GM18511 (cell line): ENCODE measurements around the gene PFN3.

Source experiments
- ATAC-seq: cut with Tn5 transposase; IDR thresholded peaks from one replicate; pipeline ENCODE4 v1.9.1; 2021; ENCODE audit warnings: mild to moderate bottlenecking, moderate library complexity; ENCODE audit not compliant: unreplicated experiment

Gene PFN3

DNA sequence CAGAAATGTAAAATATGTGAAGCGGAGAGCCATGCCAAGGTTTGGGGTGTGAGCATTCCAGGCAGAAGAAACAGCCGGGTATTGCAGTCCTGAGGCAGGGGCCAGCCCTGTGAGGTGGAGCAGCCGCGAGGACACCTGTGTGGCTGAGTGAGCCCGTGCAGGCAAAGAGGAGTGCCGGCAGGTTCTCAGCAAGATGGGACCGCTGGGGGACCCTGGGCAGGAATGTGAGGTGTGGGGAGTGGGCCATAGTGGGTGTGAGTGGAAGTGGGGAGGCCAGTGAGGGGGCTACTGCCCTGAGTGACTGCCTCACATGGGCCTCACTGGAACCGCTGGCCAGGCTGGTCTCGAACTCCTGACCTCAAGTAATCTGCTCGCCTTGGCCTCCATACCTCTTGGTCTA, 38.0 kb upstream of the PFN3 start:
- no peak for ATAC-seq

DNA sequence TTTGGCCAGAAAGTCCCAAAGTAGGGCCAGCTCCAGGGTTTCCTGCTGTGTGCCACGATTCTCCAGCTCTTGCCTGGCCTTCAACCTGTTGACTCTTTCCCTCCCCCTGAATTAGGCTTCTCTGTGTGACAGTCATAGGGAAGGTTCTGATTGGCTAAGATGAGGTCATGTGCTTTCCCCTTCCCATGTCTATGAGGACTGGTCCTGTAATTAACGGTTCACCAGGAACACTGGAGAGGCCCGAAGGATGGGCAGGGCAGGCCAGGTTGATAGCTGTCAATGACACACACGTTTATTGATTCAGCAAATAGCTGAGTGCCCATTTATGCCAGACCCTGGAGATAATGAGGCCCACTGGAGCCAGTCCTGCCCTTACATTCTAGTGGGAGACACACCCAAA, 37.2 kb upstream of the PFN3 start:
- ATAC-seq: no peak

DNA sequence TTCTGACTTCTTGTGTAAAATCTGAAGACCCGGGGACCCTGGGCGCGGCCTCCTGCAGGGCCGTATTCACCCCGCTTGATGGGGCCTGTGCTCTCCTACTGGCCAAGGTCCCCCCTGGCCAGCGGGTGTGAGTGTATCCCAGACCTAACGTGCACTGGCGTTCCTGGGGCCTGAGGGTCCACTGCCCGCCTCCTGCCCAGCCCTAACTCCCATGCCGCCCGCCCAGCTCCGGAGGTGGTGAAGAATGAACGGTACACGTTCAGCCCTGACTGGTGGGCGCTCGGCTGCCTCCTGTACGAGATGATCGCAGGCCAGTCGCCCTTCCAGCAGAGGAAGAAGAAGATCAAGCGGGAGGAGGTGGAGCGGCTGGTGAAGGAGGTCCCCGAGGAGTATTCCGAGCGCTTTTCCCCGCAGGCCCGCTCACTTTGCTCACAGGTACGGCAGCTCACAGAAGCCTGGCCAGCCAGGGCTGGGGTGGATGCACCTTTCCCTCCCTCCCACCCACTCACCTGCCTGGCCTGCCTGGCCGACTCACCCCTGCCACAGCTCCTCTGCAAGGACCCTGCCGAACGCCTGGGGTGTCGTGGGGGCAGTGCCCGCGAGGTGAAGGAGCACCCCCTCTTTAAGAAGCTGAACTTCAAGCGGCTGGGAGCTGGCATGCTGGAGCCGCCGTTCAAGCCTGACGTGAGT, 35.5 kb upstream of the PFN3 start:
- no peak for ATAC-seq

DNA sequence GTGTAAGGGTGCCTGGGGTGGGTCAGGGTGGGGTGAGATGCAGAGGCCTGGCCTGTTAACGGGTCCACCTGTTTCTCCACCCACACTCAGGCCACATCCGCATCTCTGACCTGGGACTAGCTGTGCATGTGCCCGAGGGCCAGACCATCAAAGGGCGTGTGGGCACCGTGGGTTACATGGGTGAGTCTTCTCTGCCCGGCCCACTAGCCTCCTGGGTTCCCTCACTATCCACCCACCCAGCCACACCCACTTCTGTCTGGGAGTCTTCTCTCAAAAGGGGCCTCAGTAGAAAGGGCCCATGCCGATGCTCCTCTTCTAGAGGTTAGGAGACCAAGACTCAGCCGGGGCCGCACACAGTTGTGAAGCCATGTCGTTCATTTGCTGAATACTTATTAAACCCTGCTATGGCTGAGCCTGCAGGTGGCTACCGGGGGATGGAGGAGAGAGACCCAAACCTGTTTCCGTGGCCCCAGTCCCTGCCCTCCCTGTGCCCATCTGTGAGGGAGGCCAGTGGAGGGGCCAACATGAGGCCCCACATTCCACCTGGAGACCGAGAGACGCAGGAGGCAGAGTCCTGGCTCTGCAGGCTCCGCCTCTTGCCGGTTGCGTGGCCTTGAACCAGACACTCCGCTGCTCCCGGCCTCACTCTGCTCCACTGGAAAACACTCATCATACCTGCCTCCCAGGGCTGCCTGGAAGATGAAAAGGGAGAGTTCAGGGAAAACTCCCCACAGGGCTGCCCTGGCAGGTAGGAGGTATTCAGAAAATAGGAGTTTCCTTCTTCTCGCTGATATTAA, 34.7 kb upstream of the PFN3 start:
- no peak for ATAC-seq

DNA sequence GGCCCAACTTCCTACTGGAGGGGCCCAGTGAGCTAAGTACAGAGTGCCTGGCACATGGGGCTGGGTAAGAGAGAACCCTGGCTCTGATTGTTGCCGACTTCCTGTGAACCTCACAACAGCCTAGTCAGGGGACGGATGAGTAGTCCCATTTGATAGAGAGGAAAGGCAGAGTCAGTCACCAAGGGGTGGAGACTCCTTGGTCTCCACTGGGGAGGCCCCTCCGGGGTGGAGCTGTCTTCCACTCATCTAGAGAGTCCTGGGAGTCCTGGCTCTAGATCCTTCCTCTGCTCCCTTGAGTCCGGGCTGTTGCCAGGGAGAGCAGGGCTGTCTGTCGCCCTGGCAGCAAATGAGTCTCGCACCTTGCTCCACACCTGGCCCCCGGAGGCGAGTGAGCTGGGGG, 34.0 kb upstream of the PFN3 start:
- ATAC-seq: no peak

DNA sequence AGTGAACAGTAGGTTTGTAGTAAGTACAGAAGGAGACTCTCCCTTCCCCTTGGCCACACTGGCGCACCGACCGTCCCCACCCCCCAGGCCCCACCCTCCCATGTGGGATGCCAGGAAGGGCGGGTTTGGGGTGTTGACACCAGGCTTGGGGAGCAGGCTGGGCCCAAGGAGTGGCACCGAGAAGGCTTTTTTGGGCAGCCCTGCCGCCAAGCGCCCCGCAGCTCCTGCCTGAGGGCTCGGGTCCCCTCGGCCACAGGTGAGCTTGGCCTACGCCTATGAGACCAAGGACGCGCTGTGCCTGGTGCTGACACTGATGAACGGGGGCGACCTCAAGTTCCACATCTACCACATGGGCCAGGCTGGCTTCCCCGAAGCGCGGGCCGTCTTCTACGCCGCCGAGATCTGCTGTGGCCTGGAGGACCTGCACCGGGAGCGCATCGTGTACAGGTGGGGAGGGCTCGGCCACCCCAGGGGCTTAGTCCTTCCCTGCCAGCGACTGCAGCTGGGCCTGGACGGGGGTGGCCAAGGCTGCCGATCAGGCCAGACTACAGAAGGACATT, 33.3 kb upstream of the PFN3 start:
- ATAC-seq: no peak

DNA sequence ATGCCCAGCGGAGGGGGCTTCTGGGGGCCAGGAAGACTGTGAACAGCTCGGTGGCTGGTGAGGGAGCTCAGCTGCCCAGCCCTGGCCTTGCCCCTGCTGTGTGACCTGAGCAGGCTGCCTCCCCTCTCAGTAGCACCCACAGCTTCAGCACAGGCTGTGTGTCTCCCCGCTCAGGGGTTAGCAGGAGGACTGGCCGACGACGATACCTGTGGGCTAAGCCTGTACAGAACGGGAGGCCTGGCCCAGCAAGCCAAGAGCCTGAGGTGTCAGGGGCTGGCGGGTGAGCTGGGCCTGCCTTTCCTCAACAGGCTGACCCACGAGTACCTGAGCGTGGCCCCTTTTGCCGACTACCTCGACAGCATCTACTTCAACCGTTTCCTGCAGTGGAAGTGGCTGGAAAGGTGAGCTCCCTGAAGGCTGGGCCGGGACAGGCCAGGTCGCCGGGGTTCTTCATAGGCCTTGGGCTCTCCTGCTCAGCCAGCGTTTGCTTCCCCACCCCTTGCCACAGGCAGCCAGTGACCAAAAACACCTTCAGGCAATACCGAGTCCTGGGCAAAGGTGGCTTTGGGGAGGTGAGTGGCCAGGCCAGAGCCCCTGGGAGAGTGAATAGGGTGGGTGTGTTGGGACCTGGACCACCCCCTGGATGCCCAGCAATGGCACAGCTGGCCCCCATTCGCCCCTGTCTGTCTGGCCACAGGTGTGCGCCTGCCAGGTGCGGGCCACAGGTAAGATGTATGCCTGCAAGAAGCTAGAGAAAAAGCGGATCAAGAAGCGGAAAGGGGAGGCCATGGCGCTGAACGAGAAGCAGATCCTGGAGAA, 32.6 kb upstream of the PFN3 start:
- ATAC-seq: no peak

DNA sequence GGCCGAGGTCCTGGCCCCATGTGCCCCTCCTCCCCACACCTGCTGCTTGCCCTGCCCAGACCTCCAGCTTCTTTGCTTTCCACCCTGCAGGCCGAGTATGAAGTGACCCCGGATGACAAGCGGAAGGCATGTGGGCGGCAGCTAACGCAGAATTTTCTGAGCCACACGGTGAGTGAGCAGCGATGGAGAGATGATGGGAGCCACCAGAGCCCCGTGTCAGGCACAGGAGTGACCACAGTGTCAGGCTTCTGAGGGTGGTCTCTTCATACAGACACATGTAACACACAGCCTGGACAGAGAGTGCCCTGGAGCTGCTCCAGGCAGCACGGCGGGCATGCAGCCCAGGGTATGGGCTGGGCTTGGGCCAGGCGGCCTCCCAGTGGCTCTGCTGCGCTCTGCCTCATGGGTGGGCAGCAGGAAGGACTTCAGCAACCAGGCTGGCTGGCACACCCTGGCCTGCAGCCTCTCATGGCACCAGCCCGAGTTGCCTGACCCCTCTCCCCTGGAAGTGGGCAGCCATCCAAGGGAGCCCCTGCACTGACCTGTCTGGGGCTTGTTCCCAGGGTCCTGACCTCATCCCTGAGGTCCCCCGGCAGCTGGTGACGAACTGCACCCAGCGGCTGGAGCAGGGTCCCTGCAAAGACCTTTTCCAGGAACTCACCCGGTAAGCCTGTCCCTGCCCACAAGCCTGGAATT, 31.8 kb upstream of the PFN3 start:
- ATAC-seq: no peak

DNA sequence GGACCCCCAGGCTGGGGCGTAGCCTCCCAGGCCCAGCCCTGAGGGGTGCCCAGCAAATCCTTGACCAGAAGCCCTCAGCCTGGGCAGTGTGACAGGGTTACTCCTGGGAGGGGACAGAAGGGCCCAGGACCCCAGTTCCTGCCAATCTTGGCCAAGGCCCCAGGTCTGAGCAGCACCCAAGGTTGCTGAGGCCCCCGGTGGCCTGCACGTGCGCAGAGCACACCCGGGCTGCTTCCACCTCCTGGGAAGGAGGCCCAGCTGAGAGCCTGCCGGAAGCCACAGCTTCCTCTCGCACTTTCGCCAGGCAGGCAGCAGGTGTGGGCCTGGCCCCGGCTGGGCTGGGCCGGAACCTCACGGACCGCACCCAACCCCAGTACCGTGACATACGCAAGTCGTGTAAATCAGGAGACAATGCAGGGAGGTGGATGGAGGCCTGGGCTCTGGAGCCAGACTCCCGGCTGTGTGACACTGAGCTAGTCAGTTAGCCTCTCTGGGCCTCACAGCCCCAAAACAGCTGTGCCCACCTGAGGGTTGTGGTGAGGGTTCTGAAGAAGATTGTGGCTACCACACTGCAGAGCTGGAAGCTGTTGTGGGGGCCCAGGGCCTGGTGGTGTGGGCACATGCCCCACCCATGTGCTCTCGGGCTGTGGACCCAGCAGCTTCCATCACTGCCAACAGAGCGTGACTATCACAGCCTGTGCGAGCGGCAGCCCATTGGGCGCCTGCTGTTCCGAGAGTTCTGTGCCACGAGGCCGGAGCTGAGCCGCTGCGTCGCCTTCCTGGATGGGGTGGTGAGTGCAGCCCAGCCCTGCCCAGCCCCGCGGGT, 31.1 kb upstream of the PFN3 start:
- peak; percentile 60 for ATAC-seq

DNA sequence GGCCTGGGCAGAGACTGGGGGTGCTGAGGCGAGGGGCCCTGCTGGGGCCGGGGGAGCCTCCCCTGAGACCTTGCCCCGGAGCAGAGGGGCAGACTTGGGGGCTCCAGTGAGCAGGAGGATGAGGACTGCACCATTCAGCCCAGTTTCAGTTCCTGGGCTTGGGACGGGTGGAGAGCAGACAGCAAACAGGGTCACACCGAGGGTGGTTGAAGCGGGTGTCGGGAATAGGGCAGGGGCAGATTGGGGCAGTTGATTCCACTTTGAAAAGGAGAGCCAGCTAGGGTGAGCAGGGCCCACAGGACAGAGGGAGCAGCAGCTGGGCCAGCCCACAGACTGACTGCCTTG, 30.5 kb upstream of the PFN3 start:
- ATAC-seq: no peak

DNA sequence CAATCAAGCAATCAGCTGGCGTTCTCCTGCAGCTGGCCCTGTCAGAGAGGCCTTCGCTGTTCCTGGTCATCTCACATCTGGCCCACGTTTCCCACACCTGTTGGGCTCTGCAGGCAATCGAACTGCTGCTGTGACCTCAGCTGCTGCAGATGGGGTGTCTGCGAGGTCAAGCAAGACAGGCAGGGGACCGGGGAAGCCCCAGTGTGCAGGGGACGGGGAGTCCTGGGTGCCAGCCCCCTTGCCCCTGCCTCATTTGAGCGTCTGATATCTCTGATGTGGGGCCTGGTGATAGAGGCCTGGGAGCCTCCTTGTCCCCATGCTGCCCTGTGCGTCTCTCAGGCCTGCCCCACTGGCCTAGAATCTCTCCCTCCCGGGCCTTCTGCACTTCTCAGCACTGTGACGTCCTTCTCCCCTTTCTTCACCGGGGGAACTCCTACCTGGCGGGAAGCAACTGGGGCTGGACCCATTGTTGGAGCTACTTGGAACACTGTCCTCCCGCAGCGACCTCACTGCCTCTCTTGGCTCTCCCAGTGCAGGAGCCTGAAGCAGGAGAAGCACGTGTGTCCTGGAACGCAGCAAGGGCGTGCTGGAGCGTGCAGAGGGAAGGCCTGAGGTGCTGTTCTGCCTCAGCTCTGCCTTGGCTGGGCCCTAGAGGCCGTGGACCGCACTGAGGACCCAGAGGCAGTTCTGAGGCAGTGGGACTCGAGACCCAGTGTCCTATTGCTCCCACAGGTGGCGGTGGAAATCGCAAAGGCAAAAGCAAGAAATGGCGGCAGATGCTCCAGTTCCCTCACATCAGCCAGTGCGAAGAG, 29.9 kb upstream of the PFN3 start:
- ATAC-seq: no peak

DNA sequence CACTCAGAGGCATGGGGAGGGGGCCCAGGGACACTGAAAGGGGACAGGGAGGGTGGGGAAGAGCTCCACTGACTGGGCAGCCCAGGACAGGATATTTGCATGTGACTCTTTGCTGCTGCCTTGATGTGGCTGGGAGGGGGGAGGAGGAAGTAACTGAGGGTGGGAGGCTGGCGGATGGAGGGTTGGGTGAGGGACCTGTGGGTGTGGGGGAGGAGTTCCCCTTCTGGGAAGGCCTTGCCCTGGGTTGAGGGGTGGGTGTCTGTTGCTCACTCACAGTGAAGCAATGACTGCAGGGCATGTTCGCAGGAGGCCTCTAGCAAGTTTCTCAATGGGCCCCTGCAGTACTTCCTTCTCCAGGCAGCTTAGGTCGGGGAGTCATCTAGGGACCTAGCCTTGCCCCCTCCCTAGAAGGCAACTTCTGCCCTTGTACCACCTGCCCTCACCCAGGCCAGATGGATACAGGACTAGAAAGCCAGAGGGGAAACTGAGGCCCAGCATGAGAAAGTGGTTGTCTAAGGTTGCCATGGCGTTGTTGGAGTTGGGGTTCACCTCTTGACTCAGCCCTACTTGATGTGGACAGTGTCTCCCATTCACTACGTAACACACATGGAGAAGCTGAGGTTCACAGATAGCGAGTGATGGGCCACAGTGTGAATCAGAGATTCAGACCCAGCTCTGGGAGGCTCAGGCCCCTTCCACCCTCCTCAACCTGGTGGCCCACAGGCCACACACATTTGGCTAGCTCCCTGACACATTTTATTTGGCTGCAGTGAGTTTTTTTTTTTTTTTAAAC, 29.0 kb upstream of the PFN3 start:
- no peak for ATAC-seq

DNA sequence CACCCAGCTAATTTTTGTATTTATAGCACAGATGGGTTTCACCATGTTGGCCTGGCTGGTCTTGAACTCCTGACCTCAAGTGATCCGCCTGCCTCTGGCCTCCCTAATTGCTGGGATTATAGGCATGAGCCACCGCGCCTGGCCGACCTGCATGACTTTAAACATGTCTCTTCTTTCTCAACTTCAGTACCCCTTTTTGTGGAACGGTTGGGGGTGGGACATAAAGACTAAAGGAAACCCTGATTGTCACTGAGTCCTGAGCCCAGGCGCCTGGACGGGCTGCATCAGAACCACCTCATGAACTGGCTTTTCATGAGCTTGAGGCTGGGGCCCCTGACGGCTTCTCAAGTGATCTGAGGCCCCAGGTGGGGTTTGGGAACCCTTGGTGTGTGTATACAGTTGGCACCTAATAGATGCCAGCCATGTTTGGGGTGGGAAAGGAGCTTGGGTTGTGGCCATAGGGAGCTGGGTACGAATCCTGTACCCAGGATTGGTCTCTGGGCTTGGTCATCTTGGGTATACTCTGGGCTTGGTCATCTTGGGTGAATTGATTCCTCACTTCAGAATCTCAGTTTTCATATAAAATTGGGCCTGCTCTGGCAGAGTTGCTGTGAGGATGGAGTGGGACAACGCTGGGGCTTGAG, 28.2 kb upstream of the PFN3 start:
- ATAC-seq: no peak

DNA sequence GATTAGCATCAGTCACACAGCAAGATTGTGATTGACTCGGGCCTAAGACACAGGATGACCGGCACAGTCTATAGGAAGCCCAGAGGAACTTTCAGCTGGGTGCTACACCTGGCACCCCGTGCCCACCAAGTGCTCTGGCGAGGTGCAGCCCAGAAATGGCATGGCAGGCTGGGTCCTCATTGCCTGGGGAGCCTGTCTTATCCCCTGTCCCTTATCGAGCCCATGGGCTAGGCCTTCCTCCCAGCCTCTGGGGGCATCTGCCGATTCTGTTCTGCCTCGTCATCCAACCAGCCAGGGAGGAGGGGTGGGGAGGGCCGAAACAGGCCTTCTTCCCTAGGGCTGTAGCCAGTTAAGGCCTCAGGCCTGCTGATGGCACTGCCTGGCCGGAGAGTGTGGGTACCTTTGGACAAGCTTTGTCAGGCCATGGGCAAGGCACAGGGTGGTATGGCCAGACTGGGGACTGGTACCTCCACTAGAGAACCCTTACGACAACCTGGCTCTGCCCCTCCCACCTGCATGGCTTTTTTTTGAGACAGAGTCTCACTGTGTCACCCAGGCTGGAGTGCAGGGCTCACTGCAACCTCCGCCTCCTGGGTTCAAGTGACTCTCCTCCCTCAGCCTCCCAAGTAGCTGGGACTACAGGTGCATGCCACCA, 27.6 kb upstream of the PFN3 start:
- no peak for ATAC-seq

DNA sequence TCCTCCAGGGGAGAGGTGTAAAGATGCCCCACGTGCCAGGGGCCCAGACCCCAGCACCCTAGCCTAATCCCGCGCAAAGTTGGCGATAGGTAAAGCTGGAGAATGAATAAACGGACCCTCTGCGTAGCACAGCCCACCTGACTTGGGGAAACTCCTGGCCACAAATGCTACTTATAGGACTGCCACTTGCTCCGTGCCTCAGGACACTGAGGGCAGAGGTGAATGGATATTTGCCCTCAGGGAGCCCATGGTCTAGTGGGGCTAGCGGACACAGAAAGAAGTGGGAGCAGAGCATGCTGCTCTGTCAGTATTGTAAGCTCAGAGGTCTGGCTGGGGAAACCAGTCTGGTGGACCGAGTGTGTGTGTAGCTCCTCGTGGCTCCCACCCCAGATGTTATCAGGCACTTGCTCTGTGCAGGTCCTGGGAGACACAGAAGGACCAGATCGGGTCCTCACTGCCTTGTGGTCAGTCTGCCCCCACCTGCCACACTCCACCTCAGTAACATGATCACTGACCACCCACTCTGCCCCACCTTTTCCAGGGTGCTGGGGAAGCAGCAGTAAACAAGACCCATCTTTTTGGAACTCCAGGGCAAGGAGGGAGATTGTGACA, 26.9 kb upstream of the PFN3 start:
- no peak for ATAC-seq

DNA sequence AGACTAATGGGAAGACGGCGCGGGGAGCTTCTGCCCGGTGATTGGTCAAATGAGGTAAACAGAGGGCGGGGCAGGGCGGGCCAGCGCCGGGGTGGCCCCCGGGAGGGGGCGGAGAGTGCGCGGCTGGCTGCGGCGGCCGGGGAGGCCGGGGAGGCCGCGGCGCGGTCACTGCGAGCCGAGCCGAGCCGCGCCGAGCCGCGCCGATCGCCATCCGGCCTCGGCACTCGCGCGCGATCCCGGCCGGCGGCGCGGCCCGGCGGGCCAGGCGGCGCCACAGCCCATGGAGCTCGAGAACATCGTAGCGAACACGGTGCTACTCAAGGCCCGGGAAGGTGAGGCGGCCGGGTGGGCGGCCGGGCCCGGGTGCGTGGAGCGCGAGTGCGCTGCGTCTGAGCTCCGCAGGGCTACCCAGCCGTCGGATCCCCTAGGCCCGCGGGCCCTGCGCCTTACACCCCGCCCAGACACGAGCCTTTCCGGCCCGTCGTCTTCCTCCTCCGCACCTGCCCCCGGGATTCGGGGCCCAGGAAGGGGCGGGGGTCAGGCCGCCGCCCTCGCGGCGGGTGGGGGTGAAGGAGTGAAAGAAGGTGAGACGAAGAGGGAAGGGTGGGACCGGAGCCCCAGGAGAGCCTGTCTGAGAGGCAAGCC, 26.2 kb upstream of the PFN3 start, which contains the start of gene GRK6:
TSS of gene GRK6 (plus strand) at position 111 of the 645 bp plus-strand sequence. CDS start at position 281, 170 bp downstream.
- peak; percentile 7 for ATAC-seq
